HG03095 (cell line): ENCODE data around the gene ZDHHC11B.
A peak's percentile ranks its signal among the peaks of the same experiment; 100 is the strongest.
"Not testable (repeated sequence)": the region's sequence is repeated elsewhere in the genome, so short reads cannot be mapped to it uniquely, and the experiment has no call there.

Experiments used
- ATAC-seq: cut with Tn5 transposase; IDR thresholded peaks from one replicate; pipeline ENCODE4 v1.9.1; 2021; ENCODE audit warnings: moderate library complexity; ENCODE audit not compliant: unreplicated experiment

The ZDHHC11B gene

GRCh38 chr5:719379-719778 lies 65.2 kb downstream of the ZDHHC11B start:
- not testable (repeated sequence) for ATAC-seq

- no peak for ATAC-seq
Observed at GRCh38 chr5:717143-717542, 67.4 kb downstream of the ZDHHC11B start.

GRCh38 chr5:716740-717139 lies 67.8 kb downstream of the ZDHHC11B start:
- not testable (repeated sequence) for ATAC-seq

GRCh38 chr5:715636-716035 lies 68.9 kb downstream of the ZDHHC11B start:
- not testable (repeated sequence) for ATAC-seq

GRCh38 chr5:714215-715118 lies 70.1 kb downstream of the ZDHHC11B start:
- ATAC-seq: not testable (repeated sequence)

GRCh38 chr5:713686-714085 lies 70.8 kb downstream of the ZDHHC11B start:
- not testable (repeated sequence) for ATAC-seq

- not testable (repeated sequence) for ATAC-seq
Observed at GRCh38 chr5:708848-709517, 75.5 kb downstream of the ZDHHC11B start.

GRCh38 chr5:708374-708773 lies 76.2 kb downstream of the ZDHHC11B start:
- not testable (repeated sequence) for ATAC-seq

- not testable (repeated sequence) for ATAC-seq
Observed at GRCh38 chr5:706127-706526, 78.4 kb downstream of the ZDHHC11B start.

- not testable (repeated sequence) for ATAC-seq
Observed at GRCh38 chr5:696753-697702, 87.5 kb downstream of the ZDHHC11B start.

- not testable (repeated sequence) for ATAC-seq
Observed at GRCh38 chr5:696191-696590, 88.3 kb downstream of the ZDHHC11B start.

GRCh38 chr5:695475-695874 lies 89.1 kb downstream of the ZDHHC11B start:
- ATAC-seq: not testable (repeated sequence)

GRCh38 chr5:694042-694431 lies 90.5 kb downstream of the ZDHHC11B start:
- ATAC-seq: not testable (repeated sequence)

- peak; percentile 74 for ATAC-seq
Observed at GRCh38 chr5:693271-694041, 91.1 kb downstream of the ZDHHC11B start, which contains the start of gene TPPP. TSS of gene TPPP (minus strand) at chr5:693352. CDS start at chr5:678060, 15,292 bp downstream.

- ATAC-seq: not testable (repeated sequence)
Observed at GRCh38 chr5:692529-693041, 91.9 kb downstream of the ZDHHC11B start.

GRCh38 chr5:691817-692528 lies 92.6 kb downstream of the ZDHHC11B start:
- ATAC-seq: no peak

GRCh38 chr5:691049-691448 lies 93.5 kb downstream of the ZDHHC11B start:
- not testable (repeated sequence) for ATAC-seq

GRCh38 chr5:690293-690692 lies 94.2 kb downstream of the ZDHHC11B start:
- not testable (repeated sequence) for ATAC-seq
